ENCODE data around the gene PPP1R14D. TPM values are rescaled to one million over a fixed set of nuclear protein-coding genes. Genes with fewer than 3 reads are reported as not detected.

Gene PPP1R14D, protein sequence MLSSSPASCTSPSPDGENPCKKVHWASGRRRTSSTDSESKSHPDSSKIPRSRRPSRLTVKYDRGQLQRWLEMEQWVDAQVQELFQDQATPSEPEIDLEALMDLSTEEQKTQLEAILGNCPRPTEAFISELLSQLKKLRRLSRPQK
- total RNA-seq: not detected

DNA sequence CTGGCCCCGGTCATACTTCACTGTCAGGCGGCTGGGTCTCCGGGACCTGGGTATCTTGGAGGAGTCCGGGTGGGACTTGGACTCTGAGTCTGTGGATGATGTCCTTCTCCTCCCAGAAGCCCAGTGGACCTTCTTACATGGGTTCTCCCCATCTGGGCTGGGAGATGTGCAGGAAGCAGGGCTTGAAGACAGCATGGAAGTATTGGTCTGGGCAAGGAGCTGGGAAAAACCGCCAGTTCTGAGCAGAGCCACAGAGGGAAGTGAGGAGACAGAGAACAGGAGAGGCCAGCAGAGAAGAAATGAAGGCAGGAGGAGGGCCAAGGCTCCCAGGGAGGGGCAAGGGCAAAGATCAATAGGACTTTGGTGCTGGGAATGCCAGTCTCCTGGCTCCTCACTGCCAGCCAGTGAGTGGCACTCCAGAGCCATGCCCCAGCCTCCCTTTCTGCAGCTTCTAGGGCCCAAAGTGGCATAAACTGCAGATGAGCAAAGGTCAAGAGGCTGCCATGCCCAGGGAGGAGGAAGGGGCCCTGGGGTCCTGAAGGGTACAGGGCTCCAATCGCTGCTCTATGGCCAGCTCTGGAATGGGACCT lies at the start of gene PPP1R14D:
PPP1R14D (minus strand) TSS at position 262 of the 590 bp plus-strand sequence; CDS start at position 195, 67 bp downstream.
- Histone ChIP-seq H3K27me3 (peaks cover 33% of the 10 kb centered on the region), H3K4me1 (no peaks in the 10 kb centered on the region), H3K9me3 (no peaks in the 10 kb centered on the region), H3K27ac (no peak within 1 kb of the TSS), H3K36me3 (no peaks in the 10 kb centered on the region), H3K4me3 (no peak within 1 kb of the TSS)
- TF ChIP-seq, protein P1, sequence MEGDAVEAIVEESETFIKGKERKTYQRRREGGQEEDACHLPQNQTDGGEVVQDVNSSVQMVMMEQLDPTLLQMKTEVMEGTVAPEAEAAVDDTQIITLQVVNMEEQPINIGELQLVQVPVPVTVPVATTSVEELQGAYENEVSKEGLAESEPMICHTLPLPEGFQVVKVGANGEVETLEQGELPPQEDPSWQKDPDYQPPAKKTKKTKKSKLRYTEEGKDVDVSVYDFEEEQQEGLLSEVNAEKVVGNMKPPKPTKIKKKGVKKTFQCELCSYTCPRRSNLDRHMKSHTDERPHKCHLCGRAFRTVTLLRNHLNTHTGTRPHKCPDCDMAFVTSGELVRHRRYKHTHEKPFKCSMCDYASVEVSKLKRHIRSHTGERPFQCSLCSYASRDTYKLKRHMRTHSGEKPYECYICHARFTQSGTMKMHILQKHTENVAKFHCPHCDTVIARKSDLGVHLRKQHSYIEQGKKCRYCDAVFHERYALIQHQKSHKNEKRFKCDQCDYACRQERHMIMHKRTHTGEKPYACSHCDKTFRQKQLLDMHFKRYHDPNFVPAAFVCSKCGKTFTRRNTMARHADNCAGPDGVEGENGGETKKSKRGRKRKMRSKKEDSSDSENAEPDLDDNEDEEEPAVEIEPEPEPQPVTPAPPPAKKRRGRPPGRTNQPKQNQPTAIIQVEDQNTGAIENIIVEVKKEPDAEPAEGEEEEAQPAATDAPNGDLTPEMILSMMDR (IDR thresholded peaks at IDR 0.05): no peak
- no peak for TF ChIP-seq POLR2A (IDR thresholded peaks at IDR 0.05)
- TF ChIP-seq EP300 (IDR thresholded peaks at IDR 0.05): no peak
- TF ChIP-seq POLR2AphosphoS5 (IDR thresholded peaks at IDR 0.05): no peak
- no peak for ATAC-seq
- WGBS, 2 donors (ENCODE audit: low coverage in 1 of 2): no CpG with 5 or more reads among the region's 6 CpGs

DNA sequence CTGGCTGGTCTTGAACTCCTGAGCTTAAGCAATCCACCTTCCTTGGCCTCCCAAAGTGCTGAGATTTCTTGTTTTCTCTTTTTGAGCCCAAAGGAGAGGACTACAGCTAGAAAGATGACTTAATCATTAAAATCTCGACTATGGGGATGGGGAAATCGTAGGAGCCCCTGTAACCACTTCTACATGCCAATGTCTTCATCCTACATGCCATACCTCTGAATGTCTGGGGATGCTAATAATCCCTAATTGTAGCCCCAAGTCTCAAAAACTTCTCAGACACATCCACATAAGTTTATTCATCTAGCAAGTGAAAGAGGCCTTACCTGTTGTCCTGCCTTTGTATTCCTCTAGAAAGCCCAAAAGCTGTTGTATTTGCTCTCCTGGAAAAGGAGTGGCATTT lies 49.2 kb upstream of the PPP1R14D start:
- Histone ChIP-seq H3K4me3 (no peak overlapping the region), H3K36me3 (no peaks in the 10 kb centered on the region), H3K4me1 (peaks cover 0 to 14% (median 9%) of the 10 kb centered on the region in 3 donors), H3K9me3 (no peaks in the 10 kb centered on the region), H3K27me3 (peaks cover 14% of the 10 kb centered on the region), H3K27ac (no peak overlapping the region)
- TF ChIP-seq POLR2AphosphoS5 (IDR thresholded peaks at IDR 0.05): no peak
- TF ChIP-seq, protein P1 (IDR thresholded peaks at IDR 0.05): no peak
- 59 to 80% methylated on average over 1 to 2 of the region's 2 CpGs for WGBS, 2 donors (ENCODE audit: low coverage in 1 of 2)
- no peak for ATAC-seq

DNA sequence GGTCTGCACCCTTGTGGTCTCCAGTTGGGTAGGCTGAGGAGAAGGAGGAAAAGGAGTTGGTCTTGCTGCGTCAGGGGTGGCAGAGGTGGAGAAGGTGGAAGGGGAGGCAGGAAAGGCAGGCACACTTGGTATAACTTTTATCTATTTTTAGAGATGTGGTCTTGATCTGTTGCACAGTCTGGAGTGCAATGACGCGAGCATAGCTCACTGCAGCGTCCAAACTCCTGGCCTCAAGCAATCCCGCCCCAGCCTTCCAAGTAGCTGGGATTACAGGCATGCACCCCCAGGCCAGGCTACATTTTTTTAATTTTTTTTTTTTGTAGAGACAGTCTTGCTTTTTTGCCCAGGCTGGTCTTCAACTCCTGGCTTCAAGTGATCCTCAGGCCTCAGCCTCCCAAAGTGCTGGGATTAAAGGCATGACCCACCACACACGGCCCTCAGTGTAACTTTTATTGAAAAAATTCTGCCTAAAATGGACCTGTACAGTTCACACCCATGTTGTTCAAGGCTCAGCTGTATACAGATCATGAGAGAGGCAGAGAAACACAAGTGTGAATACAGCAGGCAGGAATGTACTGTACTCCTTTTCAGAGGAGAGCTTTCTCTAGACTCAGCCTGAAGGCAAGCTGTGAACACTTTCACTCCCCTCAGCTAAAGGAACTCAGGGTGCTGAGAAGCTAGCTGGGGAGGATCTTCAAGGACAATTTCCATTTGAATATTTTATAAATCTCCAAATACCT lies 47.7 kb upstream of the PPP1R14D start:
- WGBS, 2 donors (ENCODE audit: low coverage in 1 of 2): 85 to 87% methylated on average over 5 of the region's 6 CpGs
- Histone ChIP-seq H3K9me3 (no peaks in the 10 kb centered on the region), H3K27me3 (peaks cover 29% of the 10 kb centered on the region), H3K36me3 (no peaks in the 10 kb centered on the region), H3K27ac (no peak overlapping the region), H3K4me1 (peaks cover 0 to 14% (median 9%) of the 10 kb centered on the region in 3 donors), H3K4me3 (no peak overlapping the region)
- TF ChIP-seq POLR2AphosphoS5 (IDR thresholded peaks at IDR 0.05) (no peak), POLR2A (IDR thresholded peaks at IDR 0.05) (no peak), EP300 (IDR thresholded peaks at IDR 0.05) (no peak)
- TF ChIP-seq, protein P1 (IDR thresholded peaks at IDR 0.05): no peak
- ATAC-seq: no peak

DNA sequence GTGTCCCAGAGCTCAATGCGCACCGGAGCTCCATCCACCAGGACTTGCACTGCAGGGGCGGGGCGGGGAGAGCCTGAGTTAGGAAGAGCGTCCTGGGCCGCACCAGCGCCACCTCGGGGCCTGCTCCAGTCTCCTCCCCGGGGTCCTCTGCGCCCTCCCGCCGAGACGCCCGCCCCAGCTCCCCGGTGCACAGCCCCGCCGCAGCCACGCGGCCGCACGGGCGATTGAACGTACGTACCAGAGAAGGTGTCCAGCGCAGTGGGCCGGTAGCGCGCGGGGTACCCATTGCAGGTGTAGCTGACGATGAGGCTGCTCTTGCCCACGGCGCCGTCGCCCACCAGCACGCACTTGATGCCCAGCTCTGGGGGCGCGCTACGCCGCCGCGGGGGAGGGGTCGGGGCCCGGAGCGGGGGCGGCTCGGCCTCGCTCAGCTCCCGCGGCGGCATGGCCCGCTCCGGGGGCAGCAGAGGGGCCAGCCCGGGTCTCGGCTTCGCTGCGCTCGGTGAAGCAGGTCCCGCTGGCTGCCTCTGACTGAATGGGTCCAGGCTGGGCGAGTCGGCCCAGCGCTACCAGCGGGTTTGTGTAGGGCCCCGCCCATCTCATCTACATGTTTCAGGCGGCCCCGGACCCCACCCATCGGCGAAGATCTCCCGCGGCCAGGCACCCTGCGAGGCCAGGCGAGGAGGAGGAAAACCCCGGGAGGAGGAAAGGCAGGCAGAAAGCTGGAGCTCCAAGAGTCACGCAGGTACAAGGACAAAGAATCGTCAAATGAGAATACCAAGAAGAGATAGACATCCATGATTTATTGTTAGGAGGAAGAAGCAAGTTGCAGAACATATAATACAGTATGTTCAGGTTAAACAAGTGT lies 45.4 kb upstream of the PPP1R14D start, which contains the start of gene RHOV:
RHOV (minus strand) TSS at position 541 of the 868 bp plus-strand sequence; CDS start at position 446, 95 bp downstream.
- WGBS, 2 donors (ENCODE audit: low coverage in 1 of 2): 0% methylated on average over 2 to 3 of the region's 74 CpGs
- peak within 1 kb of the TSS in 1 of 4 donors; percentile 38 for H3K27ac ChIP-seq
- H3K4me1 ChIP-seq: peaks cover 0 to 14% (median 9%) of the 10 kb centered on the region in 3 donors

More for the DNA sequence above, 45.4 kb upstream of the PPP1R14D start, which contains the start of gene RHOV:
- TF ChIP-seq POLR2A (IDR thresholded peaks at IDR 0.05) (no peak), POLR2AphosphoS5 (IDR thresholded peaks at IDR 0.05) (no peak)
- TF ChIP-seq, protein P1 (IDR thresholded peaks at IDR 0.05): peak in 1 of 4 experiments; percentile 3
- H3K9me3 ChIP-seq: no peaks in the 10 kb centered on the region
- H3K4me3 ChIP-seq: peak within 1 kb of the TSS; percentile 31 to 59
- H3K36me3 ChIP-seq: no peaks in the 10 kb centered on the region
- peak; percentile 78 for ATAC-seq
- peaks cover 44% of the 10 kb centered on the region for H3K27me3 ChIP-seq

Data from gastroesophageal sphincter (tissue), 4 donors.